Endothelial cell (in vitro differentiated cells): ENCODE measurements around the gene TRPM3. TPM values are rescaled to one million over a fixed set of nuclear protein-coding genes. Genes with fewer than 3 reads are reported as not detected.

ENCODE experiments used
- DNase-seq: peaks from one replicate; pipeline ENCODE4 v3.0.0; 2021; ENCODE audit warnings: low spot score
- H3K27ac Mint-ChIP-seq: one replicate; pipeline ENCODE4 v1.8.0; 2021; ENCODE audit warnings: mixed read lengths, inconsistent platforms; ENCODE audit not compliant: unreplicated experiment
- H3K27me3 Mint-ChIP-seq: one replicate; pipeline ENCODE4 v1.8.0; 2021; ENCODE audit warnings: mild to moderate bottlenecking, moderate library complexity, mixed read lengths, inconsistent platforms; ENCODE audit not compliant: unreplicated experiment
- H3K36me3 Mint-ChIP-seq: one replicate; pipeline ENCODE4 v1.8.0; 2021; ENCODE audit warnings: mild to moderate bottlenecking, low read depth, mixed read lengths, inconsistent platforms; ENCODE audit not compliant: unreplicated experiment
- H3K4me1 Mint-ChIP-seq: one replicate; pipeline ENCODE4 v1.8.0; 2021; ENCODE audit warnings: mild to moderate bottlenecking, mixed read lengths, inconsistent platforms; ENCODE audit not compliant: unreplicated experiment
- H3K4me3 Mint-ChIP-seq: one replicate; pipeline ENCODE4 v1.8.0; 2021; ENCODE audit warnings: mild to moderate bottlenecking, mixed read lengths, inconsistent platforms; ENCODE audit not compliant: unreplicated experiment
- H3K9me3 Mint-ChIP-seq: one replicate; pipeline ENCODE4 v1.8.0; 2021; ENCODE audit warnings: mixed read lengths, inconsistent platforms; ENCODE audit not compliant: unreplicated experiment
- total RNA-seq: library from RNA; stranded (reverse); fragmentation: NEBNext Ultra II Directional; extraction: Animal tissue kit (Norgen Biotek cat#: 25700); gene quantifications from one replicate; pipeline ENCODE4 v1.2.1, GENCODE V29; 2021; ENCODE audit not compliant: unreplicated experiment
- TF ChIP-seq, protein P1 (sequence below): fragments of 200-600 bp; sonication (generic); IDR thresholded peaks from one replicate; pipeline ENCODE4 v1.5.0; 2021; ENCODE audit warnings: antibody characterized with exemption; ENCODE audit not compliant: unreplicated experiment

The TRPM3 gene
- total RNA-seq, 1 donor from 2014 or later: 0.54 TPM

DNA sequence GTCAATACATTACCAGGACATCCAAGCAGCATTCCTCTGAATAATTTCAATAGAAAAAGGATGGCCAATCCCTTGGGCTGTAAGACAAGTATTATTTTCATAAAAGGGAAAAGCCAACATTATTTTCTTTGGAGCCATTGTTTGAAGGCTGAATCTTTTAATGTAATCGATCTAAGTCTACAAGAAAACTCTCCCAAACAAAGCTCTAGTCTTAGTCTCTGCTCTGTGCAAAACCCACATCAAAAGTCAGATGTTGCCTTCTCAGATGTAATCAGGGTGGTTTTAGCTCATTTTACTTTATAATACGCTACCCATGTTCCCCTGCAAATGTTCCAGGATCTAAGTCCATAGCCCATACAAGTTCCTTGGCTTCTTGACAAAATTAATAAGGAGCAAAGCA, 325.6 kb downstream of the TRPM3 start:
- DNase-seq: no peak
- no peaks in the 10 kb centered on the region for H3K36me3 Mint-ChIP-seq
- TF ChIP-seq, protein P1, sequence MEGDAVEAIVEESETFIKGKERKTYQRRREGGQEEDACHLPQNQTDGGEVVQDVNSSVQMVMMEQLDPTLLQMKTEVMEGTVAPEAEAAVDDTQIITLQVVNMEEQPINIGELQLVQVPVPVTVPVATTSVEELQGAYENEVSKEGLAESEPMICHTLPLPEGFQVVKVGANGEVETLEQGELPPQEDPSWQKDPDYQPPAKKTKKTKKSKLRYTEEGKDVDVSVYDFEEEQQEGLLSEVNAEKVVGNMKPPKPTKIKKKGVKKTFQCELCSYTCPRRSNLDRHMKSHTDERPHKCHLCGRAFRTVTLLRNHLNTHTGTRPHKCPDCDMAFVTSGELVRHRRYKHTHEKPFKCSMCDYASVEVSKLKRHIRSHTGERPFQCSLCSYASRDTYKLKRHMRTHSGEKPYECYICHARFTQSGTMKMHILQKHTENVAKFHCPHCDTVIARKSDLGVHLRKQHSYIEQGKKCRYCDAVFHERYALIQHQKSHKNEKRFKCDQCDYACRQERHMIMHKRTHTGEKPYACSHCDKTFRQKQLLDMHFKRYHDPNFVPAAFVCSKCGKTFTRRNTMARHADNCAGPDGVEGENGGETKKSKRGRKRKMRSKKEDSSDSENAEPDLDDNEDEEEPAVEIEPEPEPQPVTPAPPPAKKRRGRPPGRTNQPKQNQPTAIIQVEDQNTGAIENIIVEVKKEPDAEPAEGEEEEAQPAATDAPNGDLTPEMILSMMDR: no peak
- no peaks in the 10 kb centered on the region for H3K27me3 Mint-ChIP-seq
- H3K27ac Mint-ChIP-seq: no peak overlapping the region
- no peak overlapping the region for H3K4me3 Mint-ChIP-seq
- no peaks in the 10 kb centered on the region for H3K9me3 Mint-ChIP-seq
- H3K4me1 Mint-ChIP-seq: peaks cover 5% of the 10 kb centered on the region

DNA sequence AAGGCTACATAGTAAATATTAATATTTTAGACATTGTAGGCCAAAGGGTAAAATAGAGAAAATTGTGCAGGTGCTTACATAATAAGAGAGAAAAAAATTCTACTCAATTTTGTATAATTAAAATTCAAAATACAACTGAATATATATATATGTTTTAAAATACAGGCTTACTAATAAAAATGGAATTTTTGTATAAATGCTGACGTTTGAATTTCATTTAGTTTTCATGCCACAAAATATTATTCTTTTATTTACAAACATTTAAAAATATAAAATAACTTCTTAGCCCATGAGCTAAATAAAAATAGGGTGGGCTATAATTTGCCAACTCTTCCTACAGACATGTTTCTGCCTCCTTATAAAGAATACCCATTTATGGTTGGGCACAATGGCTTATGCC, 328.6 kb downstream of the TRPM3 start:
- Mint-ChIP-seq H3K36me3 (no peaks in the 10 kb centered on the region), H3K27me3 (no peaks in the 10 kb centered on the region), H3K4me1 (peaks cover 4% of the 10 kb centered on the region), H3K9me3 (no peaks in the 10 kb centered on the region), H3K4me3 (no peak overlapping the region), H3K27ac (no peak overlapping the region)
- TF ChIP-seq, protein P1: no peak
- DNase-seq: no peak

DNA sequence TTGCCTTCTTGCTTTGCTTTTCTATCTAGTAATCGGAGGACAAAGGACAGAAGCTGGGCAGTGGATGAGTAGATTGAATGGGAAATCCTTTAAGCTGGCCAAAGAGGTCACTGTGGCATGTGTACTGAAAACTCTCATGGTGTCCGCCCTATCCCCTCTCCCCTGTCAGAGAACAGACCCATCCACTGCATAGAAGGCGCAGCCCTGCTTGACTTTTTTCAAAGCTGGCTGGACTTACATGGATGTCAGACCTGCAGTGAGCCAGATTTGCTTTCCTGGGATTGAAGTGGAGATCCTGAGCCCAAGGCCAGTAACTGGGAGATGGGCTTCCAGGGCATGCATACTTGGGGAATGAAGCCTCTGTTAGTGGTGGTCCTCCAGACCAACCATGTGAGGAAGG, 329.5 kb downstream of the TRPM3 start:
- no peaks in the 10 kb centered on the region for H3K36me3 Mint-ChIP-seq
- TF ChIP-seq, protein P1: no peak
- no peak overlapping the region for H3K27ac Mint-ChIP-seq
- no peak for DNase-seq
- peaks cover 4% of the 10 kb centered on the region for H3K4me1 Mint-ChIP-seq
- H3K9me3 Mint-ChIP-seq: no peaks in the 10 kb centered on the region
- no peak overlapping the region for H3K4me3 Mint-ChIP-seq
- H3K27me3 Mint-ChIP-seq: no peaks in the 10 kb centered on the region

DNA sequence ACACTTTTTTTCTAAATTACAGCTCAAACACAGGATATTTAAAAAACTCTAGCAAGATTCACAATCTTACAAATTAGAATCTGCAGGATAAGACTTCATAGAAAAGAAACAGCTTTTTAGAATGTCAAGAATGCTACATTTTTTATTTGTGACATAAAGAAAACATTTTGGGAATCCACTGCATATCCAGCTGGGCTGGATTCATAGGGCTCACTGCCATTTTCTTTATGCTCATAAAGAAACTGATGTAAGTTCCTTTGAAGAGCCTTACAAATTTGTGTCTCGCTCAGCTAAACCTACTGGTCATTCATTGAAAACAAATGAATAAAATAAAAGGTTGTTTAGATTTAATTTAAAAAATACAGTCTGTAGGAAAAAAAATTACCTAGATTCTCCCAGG, 332.3 kb downstream of the TRPM3 start:
- no peak overlapping the region for H3K4me3 Mint-ChIP-seq
- H3K27me3 Mint-ChIP-seq: no peaks in the 10 kb centered on the region
- no peak overlapping the region for H3K27ac Mint-ChIP-seq
- no peaks in the 10 kb centered on the region for H3K9me3 Mint-ChIP-seq
- no peaks in the 10 kb centered on the region for H3K36me3 Mint-ChIP-seq
- DNase-seq: no peak
- H3K4me1 Mint-ChIP-seq: peaks cover 4% of the 10 kb centered on the region
- TF ChIP-seq, protein P1: no peak

DNA sequence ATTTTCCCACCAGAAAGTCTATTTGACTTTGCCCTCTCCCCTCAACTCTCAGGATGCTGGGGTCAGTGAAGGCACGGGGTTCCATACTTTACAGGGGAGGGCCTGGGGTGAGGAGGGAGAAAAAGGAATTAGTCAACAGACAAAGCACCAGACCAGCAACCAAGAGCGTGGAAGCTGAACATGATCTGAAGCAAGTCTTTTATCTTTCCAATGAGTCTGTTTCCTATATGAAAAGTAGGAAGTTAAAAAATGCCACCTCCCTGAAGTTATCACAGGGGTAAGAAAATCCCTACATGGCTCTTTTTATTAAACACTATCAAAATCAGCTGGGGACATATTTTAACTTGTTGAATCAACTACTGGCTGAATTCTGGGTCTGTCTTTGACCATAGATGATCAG, 337.0 kb downstream of the TRPM3 start:
- Mint-ChIP-seq H3K9me3 (no peaks in the 10 kb centered on the region), H3K4me3 (no peak overlapping the region), H3K36me3 (no peaks in the 10 kb centered on the region), H3K27me3 (no peaks in the 10 kb centered on the region), H3K4me1 (no peaks in the 10 kb centered on the region), H3K27ac (no peak overlapping the region)
- no peak for DNase-seq
- TF ChIP-seq, protein P1: no peak
